GM18861 (cell line): ENCODE measurements around the gene TIPARP.
A peak's percentile ranks its signal among the peaks of the same experiment; 100 is the strongest.

Experiments
- ATAC-seq: cut with Tn5 transposase; IDR thresholded peaks from one replicate; pipeline ENCODE4 v1.9.1; 2021; ENCODE audit not compliant: unreplicated experiment

TIPARP gene

GRCh38 chr3:156674046-156674910, at the start of gene TIPARP:
Gene TIPARP (plus strand): TSS chr3:156674590. CDS start chr3:156677698, 3,108 bp downstream.
- ATAC-seq = peak; percentile 79

- ATAC-seq = no peak
Observed at GRCh38 chr3:156626104-156626503, 48.3 kb upstream of the TIPARP start.

- ATAC-seq = no peak
Observed at GRCh38 chr3:156627946-156628569, 46.3 kb upstream of the TIPARP start.

- no peak for ATAC-seq
Observed at GRCh38 chr3:156628836-156629618, 45.4 kb upstream of the TIPARP start.

GRCh38 chr3:156630081-156630772, 44.2 kb upstream of the TIPARP start:
- ATAC-seq = no peak

- no peak for ATAC-seq
Observed at GRCh38 chr3:156630773-156631093, 43.7 kb upstream of the TIPARP start.

GRCh38 chr3:156631323-156631722, 43.1 kb upstream of the TIPARP start:
- no peak for ATAC-seq

GRCh38 chr3:156632601-156633000, 41.8 kb upstream of the TIPARP start:
- no peak for ATAC-seq

GRCh38 chr3:156633335-156633734, 41.1 kb upstream of the TIPARP start:
- ATAC-seq = no peak

- ATAC-seq = no peak
Observed at GRCh38 chr3:156635034-156635433, 39.4 kb upstream of the TIPARP start.

GRCh38 chr3:156635973-156636372, 38.4 kb upstream of the TIPARP start:
- no peak for ATAC-seq

GRCh38 chr3:156637480-156638022, 36.8 kb upstream of the TIPARP start:
- ATAC-seq = no peak

GRCh38 chr3:156638271-156638670, 36.1 kb upstream of the TIPARP start:
- no peak for ATAC-seq

GRCh38 chr3:156639414-156640023, 34.9 kb upstream of the TIPARP start:
- ATAC-seq = no peak

- no peak for ATAC-seq
Observed at GRCh38 chr3:156641618-156641975, 32.8 kb upstream of the TIPARP start.

- no peak for ATAC-seq
Observed at GRCh38 chr3:156642750-156643728, 31.4 kb upstream of the TIPARP start.

GRCh38 chr3:156643729-156644389, 30.5 kb upstream of the TIPARP start:
- ATAC-seq = peak; percentile 67

- no peak for ATAC-seq
Observed at GRCh38 chr3:156644958-156645357, 29.4 kb upstream of the TIPARP start.

GRCh38 chr3:156646958-156647357, 27.4 kb upstream of the TIPARP start:
- ATAC-seq = no peak
